ENCODE measurements around the gene DLG2.

Gene DLG2

DNA sequence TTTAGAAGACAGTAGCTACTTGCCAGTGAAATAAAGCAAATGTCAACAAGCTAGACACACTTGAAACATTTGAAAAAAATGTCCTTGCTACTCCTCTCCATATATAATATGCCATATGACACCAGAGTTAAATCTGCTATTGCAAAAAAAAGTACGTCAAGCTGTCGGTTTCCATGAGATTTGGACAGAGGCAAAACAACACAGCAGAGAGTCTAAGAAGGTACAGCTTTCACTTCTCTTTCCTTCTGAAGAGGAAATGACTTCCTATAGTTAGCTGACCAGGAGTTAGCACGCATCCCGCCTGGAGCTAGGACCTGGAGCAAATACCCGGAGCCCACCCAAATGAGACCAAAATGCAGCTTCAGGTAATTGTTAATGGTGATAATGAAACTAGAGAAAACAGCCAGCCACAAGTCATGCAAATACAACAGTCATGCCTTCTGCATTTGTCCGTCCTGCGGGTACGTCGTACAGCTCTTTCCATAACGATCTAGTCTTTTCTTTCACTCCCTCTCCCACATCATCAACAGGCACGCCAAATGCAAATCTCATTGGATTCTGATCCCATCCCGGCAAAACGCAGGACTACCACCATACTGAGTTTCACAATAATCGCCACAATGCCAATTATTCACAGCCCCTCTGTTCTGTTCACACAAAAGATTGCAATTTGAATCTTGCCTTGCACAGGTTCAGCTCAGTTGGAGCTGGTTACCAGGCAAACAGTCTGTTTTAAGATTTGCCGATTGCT is 1945.9 kb downstream of the DLG2 start:
- peaks cover 0 to 2% of the 10 kb centered on the region in 2 donors for H3K27me3 ChIP-seq (ENCODE audit: control insufficient read depth in 2 of 2, insufficient read depth in 2 of 2, low read length in 2 of 2)
- H3K27ac ChIP-seq (ENCODE audit: low read depth in 2 of 2, low read length in 2 of 2), result no peak overlapping the region
- H3K9ac ChIP-seq (ENCODE audit: low read depth in 1 of 2, low read length in 2 of 2), result no peak overlapping the region
- H3K9me3 ChIP-seq (ENCODE audit: control insufficient read depth in 2 of 2, low read length in 2 of 2), result no peaks in the 10 kb centered on the region
- no peaks in the 10 kb centered on the region for H3K36me3 ChIP-seq (ENCODE audit: control insufficient read depth in 2 of 2, insufficient read depth in 2 of 2, low read length in 2 of 2)
- no peaks in the 10 kb centered on the region for H3K4me1 ChIP-seq (ENCODE audit: control insufficient read depth in 2 of 2, insufficient read depth in 2 of 2, low read length in 2 of 2)
- H3K4me3 ChIP-seq (ENCODE audit: low read length in 2 of 2), result peak overlapping the region in 1 of 2 donors; percentile 16

DNA sequence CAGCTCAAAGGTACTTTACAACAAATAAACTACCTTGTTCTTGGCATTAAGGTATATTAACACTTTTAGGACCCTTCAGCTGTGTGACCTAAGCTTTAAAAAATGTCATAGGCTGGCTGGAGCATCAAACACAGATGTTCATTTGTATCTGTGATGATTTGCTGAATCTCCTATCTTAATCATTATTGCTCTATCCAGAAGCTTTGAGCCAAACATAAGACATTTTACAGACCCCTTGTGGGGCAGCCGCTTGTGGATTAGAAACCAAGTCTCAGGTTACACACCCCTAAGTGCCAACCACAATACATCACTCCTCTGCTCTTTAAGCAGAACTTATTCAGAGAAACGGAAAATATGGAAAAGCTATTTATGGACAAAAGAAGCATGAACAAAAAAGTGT is 1946.8 kb downstream of the DLG2 start:
- no peak overlapping the region for H3K4me3 ChIP-seq (ENCODE audit: low read length in 2 of 2)
- H3K27me3 ChIP-seq (ENCODE audit: control insufficient read depth in 2 of 2, insufficient read depth in 2 of 2, low read length in 2 of 2), result peaks cover 0 to 2% of the 10 kb centered on the region in 2 donors
- no peaks in the 10 kb centered on the region for H3K9me3 ChIP-seq (ENCODE audit: control insufficient read depth in 2 of 2, low read length in 2 of 2)
- H3K9ac ChIP-seq (ENCODE audit: low read depth in 1 of 2, low read length in 2 of 2), result no peak overlapping the region
- no peaks in the 10 kb centered on the region for H3K36me3 ChIP-seq (ENCODE audit: control insufficient read depth in 2 of 2, insufficient read depth in 2 of 2, low read length in 2 of 2)
- H3K4me1 ChIP-seq (ENCODE audit: control insufficient read depth in 2 of 2, insufficient read depth in 2 of 2, low read length in 2 of 2), result no peaks in the 10 kb centered on the region
- no peak overlapping the region for H3K27ac ChIP-seq (ENCODE audit: low read depth in 2 of 2, low read length in 2 of 2)

DNA sequence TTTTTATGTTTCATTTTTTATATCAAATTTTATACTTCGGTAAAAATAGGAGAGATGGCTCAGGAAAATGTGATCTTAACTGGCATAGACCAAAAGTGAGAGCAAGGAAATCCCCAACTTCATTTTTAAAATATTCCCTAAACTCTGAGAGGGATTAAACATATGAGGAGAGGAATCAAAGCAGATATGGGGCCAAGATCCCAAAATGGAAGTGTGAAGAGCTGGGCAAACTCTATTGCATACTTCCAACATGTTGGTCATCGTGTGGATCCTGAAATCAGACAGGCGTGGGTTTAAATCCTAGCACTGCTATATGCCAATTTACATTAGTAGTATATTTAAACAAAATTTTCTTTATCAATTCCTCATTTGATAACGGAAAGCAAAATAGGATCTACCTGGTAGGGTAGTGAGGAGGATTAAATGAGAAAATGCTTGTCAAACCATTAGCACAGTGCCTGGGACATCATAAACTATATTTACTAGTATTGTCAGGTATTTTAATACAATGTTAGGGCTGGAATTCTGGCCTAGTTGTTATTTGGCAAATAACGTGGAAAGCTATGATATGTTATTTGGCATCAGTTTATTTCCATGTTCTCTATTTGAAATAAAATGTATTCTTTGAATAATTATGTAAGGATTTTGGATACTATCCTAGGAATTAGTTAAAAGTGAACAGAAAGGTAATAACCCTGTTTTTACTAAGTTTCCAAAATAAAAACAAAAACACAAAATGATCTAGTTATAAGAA is 1948.1 kb downstream of the DLG2 start:
- Histone ChIP-seq H3K27me3 (ENCODE audit: control insufficient read depth in 2 of 2, insufficient read depth in 2 of 2, low read length in 2 of 2) (peaks cover 0 to 2% of the 10 kb centered on the region in 2 donors), H3K9me3 (ENCODE audit: control insufficient read depth in 2 of 2, low read length in 2 of 2) (no peaks in the 10 kb centered on the region), H3K27ac (ENCODE audit: low read depth in 2 of 2, low read length in 2 of 2) (no peak overlapping the region), H3K36me3 (ENCODE audit: control insufficient read depth in 2 of 2, insufficient read depth in 2 of 2, low read length in 2 of 2) (no peaks in the 10 kb centered on the region), H3K4me3 (ENCODE audit: low read length in 2 of 2) (no peak overlapping the region), H3K4me1 (ENCODE audit: control insufficient read depth in 2 of 2, insufficient read depth in 2 of 2, low read length in 2 of 2) (no peaks in the 10 kb centered on the region), H3K9ac (ENCODE audit: low read depth in 1 of 2, low read length in 2 of 2) (no peak overlapping the region)

DNA sequence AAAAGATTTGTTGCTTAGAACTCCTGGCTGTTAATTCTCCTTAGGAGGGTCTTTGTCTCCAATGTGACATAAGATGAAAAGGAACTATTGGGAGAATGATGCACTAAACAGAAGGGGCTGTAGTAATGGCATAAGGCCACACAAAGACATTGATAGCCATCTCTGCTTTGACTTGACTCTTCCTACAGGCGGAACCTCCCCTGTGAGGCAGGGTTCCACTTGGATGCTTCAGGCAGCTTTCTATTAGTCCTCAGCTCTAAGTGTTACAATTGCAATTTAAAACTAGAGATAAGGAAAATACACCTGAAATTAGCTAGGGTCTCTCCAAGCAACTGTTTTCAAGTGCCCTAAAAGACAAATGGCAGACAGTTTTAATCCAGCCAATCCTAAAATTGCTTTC is 1949.4 kb downstream of the DLG2 start:
- Histone ChIP-seq H3K27me3 (ENCODE audit: control insufficient read depth in 2 of 2, insufficient read depth in 2 of 2, low read length in 2 of 2) (peaks cover 0 to 2% of the 10 kb centered on the region in 2 donors), H3K27ac (ENCODE audit: low read depth in 2 of 2, low read length in 2 of 2) (no peak overlapping the region), H3K4me3 (ENCODE audit: low read length in 2 of 2) (no peak overlapping the region), H3K9me3 (ENCODE audit: control insufficient read depth in 2 of 2, low read length in 2 of 2) (no peaks in the 10 kb centered on the region), H3K9ac (ENCODE audit: low read depth in 1 of 2, low read length in 2 of 2) (no peak overlapping the region), H3K4me1 (ENCODE audit: control insufficient read depth in 2 of 2, insufficient read depth in 2 of 2, low read length in 2 of 2) (no peaks in the 10 kb centered on the region), H3K36me3 (ENCODE audit: control insufficient read depth in 2 of 2, insufficient read depth in 2 of 2, low read length in 2 of 2) (no peaks in the 10 kb centered on the region)

DNA sequence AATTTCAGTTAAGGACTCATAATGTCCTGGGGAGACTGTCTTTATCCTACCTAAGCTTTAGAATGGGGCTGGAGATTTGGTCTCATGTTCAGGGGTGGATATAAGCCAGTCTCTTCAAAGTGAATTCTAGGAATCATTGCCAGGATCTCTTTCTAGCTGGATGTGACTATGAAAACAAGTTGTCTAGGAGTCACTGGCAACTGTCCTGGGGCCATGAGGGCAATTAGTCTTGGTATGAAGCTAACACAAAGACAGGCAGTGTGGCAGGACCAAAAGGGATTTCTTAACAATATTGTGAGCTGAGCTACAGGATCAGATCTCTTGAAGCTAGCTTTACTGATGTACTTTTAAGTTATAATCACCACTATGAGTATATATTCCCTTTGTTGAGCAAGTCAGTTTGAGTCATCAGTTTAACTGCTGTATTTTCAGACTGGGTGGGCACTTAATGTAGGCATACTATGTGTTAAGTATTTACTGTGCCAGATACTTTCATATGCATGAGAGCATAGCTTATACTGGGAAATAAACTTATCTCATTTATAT is 1951.0 kb downstream of the DLG2 start:
- no peaks in the 10 kb centered on the region for H3K36me3 ChIP-seq (ENCODE audit: control insufficient read depth in 2 of 2, insufficient read depth in 2 of 2, low read length in 2 of 2)

DNA sequence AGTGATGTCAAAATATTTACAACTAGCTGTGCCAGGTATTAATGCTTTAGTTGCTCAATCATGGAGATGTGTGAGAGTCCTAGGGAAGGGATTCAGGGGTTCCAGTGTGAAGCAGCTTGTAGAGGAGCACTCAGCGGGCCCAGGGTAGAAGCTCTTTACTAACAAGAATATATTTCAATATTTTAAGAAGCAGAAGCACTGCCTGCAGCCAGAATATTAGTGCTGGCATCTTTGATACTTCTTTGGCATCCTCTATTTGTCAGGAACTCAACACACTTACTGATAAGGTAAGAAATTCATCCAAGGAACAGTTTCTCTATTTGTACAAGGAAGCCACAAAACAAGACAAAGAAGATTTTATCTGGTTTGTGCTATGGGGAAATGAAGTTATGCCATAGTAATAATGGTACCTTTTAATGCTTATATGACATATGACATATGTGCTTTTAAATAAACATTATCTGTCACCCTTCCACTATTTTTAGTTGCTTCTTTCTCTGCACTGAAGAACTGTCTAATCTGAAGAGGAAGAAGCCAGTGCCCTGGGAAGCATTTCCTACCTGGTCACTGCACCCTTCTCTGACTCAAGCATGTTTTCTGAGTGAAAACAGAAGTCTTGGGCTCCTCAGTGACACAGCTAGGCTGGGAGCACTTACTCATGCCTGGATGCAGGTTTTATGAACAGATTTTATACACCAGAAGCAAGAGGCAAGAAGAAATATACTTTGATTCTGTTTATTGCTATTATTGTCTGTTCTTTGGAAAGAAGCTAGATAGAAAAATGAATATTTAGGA is 1952.8 kb downstream of the DLG2 start:
- no peak overlapping the region for H3K9ac ChIP-seq (ENCODE audit: low read depth in 1 of 2, low read length in 2 of 2)
- H3K27me3 ChIP-seq (ENCODE audit: control insufficient read depth in 2 of 2, insufficient read depth in 2 of 2, low read length in 2 of 2), result no peaks in the 10 kb centered on the region
- H3K36me3 ChIP-seq (ENCODE audit: control insufficient read depth in 2 of 2, insufficient read depth in 2 of 2, low read length in 2 of 2), result no peaks in the 10 kb centered on the region
- H3K27ac ChIP-seq (ENCODE audit: low read depth in 2 of 2, low read length in 2 of 2), result no peak overlapping the region
- no peaks in the 10 kb centered on the region for H3K4me1 ChIP-seq (ENCODE audit: control insufficient read depth in 2 of 2, insufficient read depth in 2 of 2, low read length in 2 of 2)
- H3K9me3 ChIP-seq (ENCODE audit: control insufficient read depth in 2 of 2, low read length in 2 of 2), result no peaks in the 10 kb centered on the region
- H3K4me3 ChIP-seq (ENCODE audit: low read length in 2 of 2), result no peak overlapping the region

More for the DNA sequence above, 1951.0 kb downstream of the DLG2 start:
- H3K27me3 ChIP-seq (ENCODE audit: control insufficient read depth in 2 of 2, insufficient read depth in 2 of 2, low read length in 2 of 2), result no peaks in the 10 kb centered on the region
- no peak overlapping the region for H3K4me3 ChIP-seq (ENCODE audit: low read length in 2 of 2)
- H3K9me3 ChIP-seq (ENCODE audit: control insufficient read depth in 2 of 2, low read length in 2 of 2), result no peaks in the 10 kb centered on the region
- no peak overlapping the region for H3K27ac ChIP-seq (ENCODE audit: low read depth in 2 of 2, low read length in 2 of 2)
- no peaks in the 10 kb centered on the region for H3K4me1 ChIP-seq (ENCODE audit: control insufficient read depth in 2 of 2, insufficient read depth in 2 of 2, low read length in 2 of 2)
- H3K9ac ChIP-seq (ENCODE audit: low read depth in 1 of 2, low read length in 2 of 2), result no peak overlapping the region

DNA sequence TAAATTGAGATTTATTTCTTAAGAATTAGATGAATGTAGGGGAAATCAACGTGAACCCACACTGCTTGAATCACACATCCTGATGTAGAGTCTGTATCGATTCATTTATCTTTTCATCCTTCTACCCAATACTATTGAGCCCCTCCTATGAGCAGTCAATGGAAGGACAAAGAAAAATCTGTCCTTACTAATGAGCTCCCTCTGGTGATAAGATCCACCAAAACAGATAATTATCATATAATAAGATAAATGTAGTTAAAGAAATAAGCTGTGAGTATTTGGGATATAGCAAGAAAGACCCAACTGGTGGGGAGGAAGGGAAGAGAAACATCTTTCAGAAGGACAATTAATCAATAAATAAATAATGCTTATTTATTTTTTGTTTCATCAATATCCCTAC is 1955.9 kb downstream of the DLG2 start:
- Histone ChIP-seq H3K4me1 (ENCODE audit: control insufficient read depth in 2 of 2, insufficient read depth in 2 of 2, low read length in 2 of 2) (no peaks in the 10 kb centered on the region), H3K4me3 (ENCODE audit: low read length in 2 of 2) (no peak overlapping the region), H3K36me3 (ENCODE audit: control insufficient read depth in 2 of 2, insufficient read depth in 2 of 2, low read length in 2 of 2) (no peaks in the 10 kb centered on the region), H3K27ac (ENCODE audit: low read depth in 2 of 2, low read length in 2 of 2) (no peak overlapping the region), H3K9ac (ENCODE audit: low read depth in 1 of 2, low read length in 2 of 2) (no peak overlapping the region), H3K27me3 (ENCODE audit: control insufficient read depth in 2 of 2, insufficient read depth in 2 of 2, low read length in 2 of 2) (no peaks in the 10 kb centered on the region), H3K9me3 (ENCODE audit: control insufficient read depth in 2 of 2, low read length in 2 of 2) (no peaks in the 10 kb centered on the region)

DNA sequence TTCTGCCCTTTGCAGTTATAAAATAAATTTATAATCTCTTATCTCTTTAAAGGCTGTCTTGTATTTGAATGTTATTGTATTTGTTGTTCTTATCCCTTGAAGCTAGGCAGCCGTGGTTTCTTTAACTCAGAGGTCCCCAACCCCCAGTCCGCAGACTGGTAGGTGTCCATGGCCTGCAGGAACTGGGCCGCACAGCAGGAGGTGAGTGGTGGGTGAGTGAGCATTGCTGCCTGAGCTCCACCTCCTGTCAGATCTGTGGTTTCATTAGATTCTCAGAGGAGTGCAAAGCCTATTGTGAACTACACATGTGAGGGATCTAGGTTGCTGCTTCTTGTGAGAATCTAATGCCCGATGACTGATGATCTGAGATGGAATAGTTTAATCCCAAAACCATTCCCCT is 1961.0 kb downstream of the DLG2 start:
- Histone ChIP-seq H3K4me3 (ENCODE audit: low read length in 2 of 2) (no peak overlapping the region), H3K9me3 (ENCODE audit: control insufficient read depth in 2 of 2, low read length in 2 of 2) (no peaks in the 10 kb centered on the region), H3K36me3 (ENCODE audit: control insufficient read depth in 2 of 2, insufficient read depth in 2 of 2, low read length in 2 of 2) (no peaks in the 10 kb centered on the region), H3K9ac (ENCODE audit: low read depth in 1 of 2, low read length in 2 of 2) (no peak overlapping the region), H3K27ac (ENCODE audit: low read depth in 2 of 2, low read length in 2 of 2) (no peak overlapping the region), H3K4me1 (ENCODE audit: control insufficient read depth in 2 of 2, insufficient read depth in 2 of 2, low read length in 2 of 2) (no peaks in the 10 kb centered on the region), H3K27me3 (ENCODE audit: control insufficient read depth in 2 of 2, insufficient read depth in 2 of 2, low read length in 2 of 2) (no peaks in the 10 kb centered on the region)

DNA sequence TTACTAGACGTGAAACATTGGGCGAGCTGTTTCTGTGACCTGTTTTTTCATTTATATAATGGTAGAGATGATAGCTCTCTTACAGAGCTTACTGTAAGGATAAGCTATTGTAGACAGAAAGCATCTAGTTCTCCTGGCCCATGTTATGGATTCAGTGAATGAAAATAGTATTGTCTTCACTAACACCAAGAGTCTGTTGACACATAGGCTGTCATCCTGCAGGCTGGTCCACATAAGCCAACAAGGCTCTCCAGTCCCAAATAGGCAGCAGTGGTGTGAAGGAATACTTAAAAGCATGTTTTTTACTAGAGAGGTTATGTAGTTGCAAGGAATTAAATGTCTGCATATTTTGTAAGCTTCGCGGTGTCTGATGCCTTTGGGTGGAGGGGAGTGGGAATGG is 1963.2 kb downstream of the DLG2 start:
- Histone ChIP-seq H3K4me1 (ENCODE audit: control insufficient read depth in 2 of 2, insufficient read depth in 2 of 2, low read length in 2 of 2) (no peaks in the 10 kb centered on the region), H3K36me3 (ENCODE audit: control insufficient read depth in 2 of 2, insufficient read depth in 2 of 2, low read length in 2 of 2) (no peaks in the 10 kb centered on the region), H3K27me3 (ENCODE audit: control insufficient read depth in 2 of 2, insufficient read depth in 2 of 2, low read length in 2 of 2) (no peaks in the 10 kb centered on the region), H3K27ac (ENCODE audit: low read depth in 2 of 2, low read length in 2 of 2) (no peak overlapping the region), H3K9ac (ENCODE audit: low read depth in 1 of 2, low read length in 2 of 2) (no peak overlapping the region), H3K4me3 (ENCODE audit: low read length in 2 of 2) (no peak overlapping the region), H3K9me3 (ENCODE audit: control insufficient read depth in 2 of 2, low read length in 2 of 2) (no peaks in the 10 kb centered on the region)

DNA sequence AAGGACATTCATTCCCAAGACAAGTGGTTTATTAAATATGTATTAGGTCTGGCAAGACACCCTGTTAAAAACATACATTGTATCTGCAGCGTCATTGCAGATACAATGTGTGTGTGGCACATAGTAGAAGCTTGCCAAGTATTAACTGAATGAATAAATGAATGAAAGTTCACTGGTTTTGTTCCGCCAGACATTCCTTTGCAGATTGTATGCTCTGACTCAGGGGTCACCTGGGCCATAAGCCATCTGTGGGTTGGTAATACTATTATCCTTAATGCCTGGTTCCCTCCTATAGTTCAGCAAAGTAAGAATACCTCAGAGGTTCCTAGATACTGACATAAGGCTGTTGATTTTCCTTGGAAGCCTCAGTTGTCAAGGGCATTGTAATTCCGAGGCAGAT is 1963.7 kb downstream of the DLG2 start:
- no peak overlapping the region for H3K4me3 ChIP-seq (ENCODE audit: low read length in 2 of 2)
- no peaks in the 10 kb centered on the region for H3K36me3 ChIP-seq (ENCODE audit: control insufficient read depth in 2 of 2, insufficient read depth in 2 of 2, low read length in 2 of 2)
- H3K9me3 ChIP-seq (ENCODE audit: control insufficient read depth in 2 of 2, low read length in 2 of 2), result no peaks in the 10 kb centered on the region
- no peaks in the 10 kb centered on the region for H3K27me3 ChIP-seq (ENCODE audit: control insufficient read depth in 2 of 2, insufficient read depth in 2 of 2, low read length in 2 of 2)
- H3K27ac ChIP-seq (ENCODE audit: low read depth in 2 of 2, low read length in 2 of 2), result no peak overlapping the region
- no peaks in the 10 kb centered on the region for H3K4me1 ChIP-seq (ENCODE audit: control insufficient read depth in 2 of 2, insufficient read depth in 2 of 2, low read length in 2 of 2)
- H3K9ac ChIP-seq (ENCODE audit: low read depth in 1 of 2, low read length in 2 of 2), result no peak overlapping the region

Data from mucosa of rectum (tissue), 2 donors.